GM12873 (cell line): ENCODE data around the gene GABBR2.

Source experiments
- CTCF ChIP-seq: IDR thresholded peaks from 2 replicates; pipeline ENCODE4 v1.5.1; 2012; ENCODE audit warnings: low read depth, mild to moderate bottlenecking, moderate library complexity, low read length, control low read depth; ENCODE audit not compliant: insufficient read depth; ENCODE audit errors: missing control alignments

Gene GABBR2

GRCh38 chr9:98455256-98456155 is 253.2 kb downstream of the GABBR2 start:
- no peak for TF ChIP-seq CTCF

GRCh38 chr9:98453589-98454311 is 255.0 kb downstream of the GABBR2 start:
- TF ChIP-seq CTCF = no peak

- no peak for TF ChIP-seq CTCF
Observed at GRCh38 chr9:98451576-98451975, 257.2 kb downstream of the GABBR2 start.

- TF ChIP-seq CTCF = no peak
Observed at GRCh38 chr9:98450496-98450895, 258.2 kb downstream of the GABBR2 start.

DNA sequence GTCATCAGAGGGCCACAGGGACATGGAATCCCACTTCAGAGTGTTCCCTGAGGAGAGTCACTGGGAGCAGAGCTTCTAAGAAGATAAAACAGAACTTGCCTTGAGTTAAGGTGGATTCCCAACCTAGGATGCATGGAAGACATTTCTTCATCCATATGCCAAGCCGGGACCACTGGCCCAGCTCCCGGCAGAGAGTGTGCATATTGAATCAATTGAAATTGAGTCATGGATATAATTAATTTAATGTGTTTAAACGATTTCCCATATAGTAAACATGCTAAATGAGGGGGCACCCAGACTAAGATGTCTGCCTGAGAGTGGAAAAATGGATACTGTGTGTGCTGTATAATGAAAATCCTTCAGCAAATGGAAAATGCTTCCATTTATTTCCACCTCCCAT is 258.9 kb downstream of the GABBR2 start:
- no peak for TF ChIP-seq CTCF

- TF ChIP-seq CTCF = no peak
Observed at GRCh38 chr9:98445576-98445975, 263.2 kb downstream of the GABBR2 start.

GRCh38 chr9:98444601-98445000 is 264.1 kb downstream of the GABBR2 start:
- TF ChIP-seq CTCF = no peak
